Heart left ventricle (tissue), 16 donors: ENCODE data around the gene ENKD1. TPM values are rescaled to one million over a fixed set of nuclear protein-coding genes. Genes with fewer than 3 reads are reported as not detected.
A peak's percentile ranks its signal among the peaks of the same experiment; 100 is the strongest.

Experiments used
- ATAC-seq, 4 donors: fragments of 200-7000 bp; cut with Tn5 transposase; one replicate each; pipeline ENCODE4 v1.9.1; 2020 to 2022; ENCODE audit warnings: moderate library complexity in 4 of 4, mild to moderate bottlenecking in 3 of 4, moderate number of reproducible peaks in 1 of 4
- DNase-seq, 5 donors: peaks; one replicate each; pipeline ENCODE4 v3.0.0-alpha.2; 2020
- H3K27ac ChIP-seq, 12 donors: fragments of 200-600 bp; sonication (generic) in 4 of 12; one replicate each; pipeline versions ENCODE4 v1.5.0 to v1.8.0; 2016 to 2022; ENCODE audit warnings: mild to moderate bottlenecking in 2 of 12
- H3K27me3 ChIP-seq, 9 donors: fragments of 200-600 bp; sonication (generic) in 2 of 9; one replicate each; pipeline versions ENCODE4 v1.5.1 to v1.8.0; 2016 to 2022; ENCODE audit warnings: mild to moderate bottlenecking in 3 of 9
- H3K36me3 ChIP-seq, 9 donors: fragments of 200-600 bp; sonication (generic) in 2 of 9; one replicate each; pipeline versions ENCODE4 v1.5.0 to v1.8.0; 2018 to 2022; ENCODE audit warnings: mild to moderate bottlenecking in 2 of 9
- H3K4me1 ChIP-seq, 12 donors: fragments of 200-600 bp; sonication (generic) in 4 of 12; one replicate each; pipeline versions ENCODE4 v1.5.0 to v1.8.0; 2016 to 2022; ENCODE audit warnings: mild to moderate bottlenecking in 3 of 12
- H3K4me3 ChIP-seq, 12 donors: fragments of 200-600 bp; sonication (generic) in 4 of 12; one replicate each; pipeline versions ENCODE4 v1.5.0 to v1.8.0; 2017 to 2022; ENCODE audit warnings: mild to moderate bottlenecking in 9 of 12, moderate library complexity in 4 of 12
- H3K9me3 ChIP-seq, 12 donors: fragments of 200-600 bp; sonication (generic) in 4 of 12; one replicate each; pipeline versions ENCODE4 v1.5.0 to v1.8.0; 2016 to 2022; ENCODE audit warnings: mild to moderate bottlenecking in 1 of 12
- CTCF ChIP-seq, 12 donors: fragments of 200-600 bp; sonication (generic) in 4 of 12; IDR thresholded peaks; one replicate each; pipeline versions ENCODE4 v1.5.0 to v1.8.0; 2018 to 2022; ENCODE audit warnings: antibody characterized with exemption in 12 of 12, mild to moderate bottlenecking in 5 of 12
- POLR2A ChIP-seq, 2 donors: fragments of 450-650 bp; IDR thresholded peaks; one replicate each; pipeline ENCODE4 v1.6.1; 2017; ENCODE audit warnings: antibody characterized with exemption in 2 of 2, mild to moderate bottlenecking in 2 of 2, moderate library complexity in 2 of 2
- WGBS, 4 donors: extraction: QIAGEN DNeasy Blood & Tissue Kit in 2 of 4; methylation state at CpG; one replicate each; pipeline versions ENCODE4 v1.1.5 to v1.1.7; 2013 to 2018; 5-methylcytosine and 5-hydroxymethylcytosine counted together
- intact Hi-C, 10 donors: fragments of 100-400 bp; cut with DNase I; formaldehyde crosslinking; loops; one replicate each; pipeline versions ENCODE4 v1.11.1 to v1.14.2; 2022
- polyA plus RNA-seq, 2 donors: library from polyadenylated mRNA; stranded (reverse); fragments of 200-250 nt; gene quantifications; one replicate each; pipeline ENCODE4 v1.2.3, GENCODE V29; 2013
- total RNA-seq, 9 donors: library from RNA; depleted of rRNA in 2 of 9; stranded (reverse); fragments of >200 nt in 2 of 9; fragmentation: NEBNext Ultra II Directional in 3 of 9; extraction: Animal tissue kit (Norgen Biotek cat#: 25700) in 3 of 9; gene quantifications; one replicate each; pipeline versions ENCODE4 v1.1.0 to v1.2.4, GENCODE V29; 2016 to 2023
- donor health status: ischemic (EF 13 %, LVEDD 7.1; RV severe dilation, severe dysfunction).
- donor health status: healthy with polysubstance abuse.
- donor health status: DM: no; HTN: yes; CAD: no.
- donor health status: DM: no; HTN: no; CAD: no.
- donor health status: ischemic (EF 25% LVEDD 6.9; RV normal size, moderate dysfunction).
- donor health status: ischemic (EF 25% LVEDD 5.7; RV mildly dilated, moderate dysfunction).
- donor health status: healthy.
- donor health status: DM: yes; HTN: yes; CAD: no.
- donor health status: ischemic (EF 35%, LVEDD 5.7; RV mildly dilated, moderate dysfunction).
- donor health status: nonischemic (EF 11% LVEDD 7.7; RV severe dilation, severe dysfunction).
- donor health status: DM: yes; HTN: yes; CAD: no.
- donor health status: PGD.
- donor health status: ischemic (EF 29% LVEDD 5.4; RV normal size, mild dysfunction).
- donor health status: nonischemic (EF 23%, LVEDD 6.1; RV moderate dilation, normal function).

Gene ENKD1
- total and polyA plus RNA-seq, 11 donors: 7.6 to 26.9 (median 10.6) TPM

- intact Hi-C loops: loop anchor here in 1 of 10 donors (10.0 kb wide), 1 partner anchor 172 kb away; no protein-coding TSS in a partner anchor
- peaks cover 4 to 42% (median 34%) of the 10 kb centered on the region in 12 donors for H3K4me1 ChIP-seq
- DNase-seq (peak in 1 of 5 donors; percentile 9), ATAC-seq (no peak)
- H3K27me3 ChIP-seq: no peaks in the 10 kb centered on the region
- peaks cover 0 to 21% (median 0%) of the 10 kb centered on the region in 9 donors for H3K36me3 ChIP-seq
- H3K9me3 ChIP-seq: no peaks in the 10 kb centered on the region
- H3K4me3 ChIP-seq: no peak overlapping the region
- TF ChIP-seq CTCF (IDR thresholded peaks at IDR 0.05): no peak
- no peak for TF ChIP-seq POLR2A (IDR thresholded peaks at IDR 0.05)
- no peak overlapping the region for H3K27ac ChIP-seq
These were observed 3.9 kb downstream of the ENKD1 start for GRCh38 chr16:67662653-67663010.

DNA sequence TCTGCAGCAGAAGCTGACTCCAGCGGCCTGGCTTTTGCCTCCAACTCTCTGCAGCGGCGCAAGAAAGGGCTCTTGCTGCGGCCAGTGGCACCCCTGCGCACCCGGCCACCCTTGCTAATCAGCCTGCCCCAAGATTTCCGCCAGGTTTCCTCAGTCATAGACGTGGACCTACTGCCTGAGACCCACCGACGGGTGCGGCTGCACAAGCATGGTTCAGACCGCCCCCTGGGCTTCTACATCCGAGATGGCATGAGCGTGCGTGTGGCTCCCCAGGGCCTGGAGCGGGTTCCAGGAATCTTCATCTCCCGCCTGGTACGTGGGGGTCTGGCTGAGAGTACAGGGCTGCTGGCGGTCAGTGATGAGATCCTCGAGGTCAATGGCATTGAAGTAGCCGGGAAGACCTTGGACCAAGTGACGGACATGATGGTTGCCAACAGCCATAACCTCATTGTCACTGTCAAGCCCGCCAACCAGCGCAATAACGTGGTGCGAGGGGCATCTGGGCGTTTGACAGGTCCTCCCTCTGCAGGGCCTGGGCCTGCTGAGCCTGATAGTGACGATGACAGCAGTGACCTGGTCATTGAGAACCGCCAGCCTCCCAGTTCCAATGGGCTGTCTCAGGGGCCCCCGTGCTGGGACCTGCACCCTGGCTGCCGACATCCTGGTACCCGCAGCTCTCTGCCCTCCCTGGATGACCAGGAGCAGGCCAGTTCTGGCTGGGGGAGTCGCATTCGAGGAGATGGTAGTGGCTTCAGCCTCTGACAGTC is 4.5 kb downstream of the ENKD1 start:
- H3K27ac ChIP-seq: no peak overlapping the region
- intact Hi-C loops: loop anchor here in 2 of 10 donors (2.0 to 10.0 kb wide), 2 partner anchors 99 to 173 kb away; partner anchors contain the start of gene CTCF (in 1 of the 2)
- peaks cover 0 to 21% (median 0%) of the 10 kb centered on the region in 9 donors for H3K36me3 ChIP-seq
- no peak overlapping the region for H3K4me3 ChIP-seq
- ATAC-seq (no peak), DNase-seq (peak in 2 of 5 donors; percentile 17 to 29)
- no peaks in the 10 kb centered on the region for H3K27me3 ChIP-seq
- H3K4me1 ChIP-seq: peaks cover 4 to 36% (median 29%) of the 10 kb centered on the region in 12 donors
- H3K9me3 ChIP-seq: no peaks in the 10 kb centered on the region
- 91 to 95% (median 95%) methylated on average over 12 to 34 of the region's 34 CpGs for WGBS, 4 donors
- TF ChIP-seq CTCF (IDR thresholded peaks at IDR 0.05) (no peak), POLR2A (IDR thresholded peaks at IDR 0.05) (no peak)

DNA sequence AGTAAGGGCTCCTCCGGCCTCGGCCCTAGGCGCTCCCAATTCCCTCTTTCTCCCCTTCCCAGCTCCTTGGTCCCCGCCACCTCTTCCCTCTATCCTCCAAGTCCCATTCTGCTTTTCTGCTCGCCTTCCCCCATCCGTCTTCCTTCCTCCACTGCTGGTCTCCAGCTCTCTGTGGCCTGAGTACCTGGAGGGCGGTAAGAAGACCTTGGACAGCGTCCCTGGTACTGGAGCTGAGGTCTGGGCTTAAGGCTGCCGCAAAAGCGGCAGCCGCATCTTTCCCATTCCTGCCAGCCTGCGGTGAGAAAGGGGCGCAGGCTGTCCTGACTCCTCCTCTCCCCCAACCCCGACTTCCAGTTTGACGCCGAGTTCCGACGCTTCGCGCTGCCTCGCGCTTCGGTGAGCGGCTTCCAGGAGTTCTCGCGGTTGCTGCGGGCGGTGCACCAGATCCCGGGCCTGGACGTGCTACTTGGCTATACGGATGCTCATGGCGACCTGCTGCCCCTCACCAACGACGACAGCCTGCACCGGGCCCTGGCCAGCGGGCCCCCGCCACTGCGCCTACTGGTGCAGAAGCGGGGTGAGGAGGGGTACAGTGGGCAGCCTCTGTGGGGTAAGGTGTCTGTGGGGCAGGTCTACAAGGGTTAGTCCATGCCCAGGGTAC is 5.3 kb downstream of the ENKD1 start:
- Histone ChIP-seq H3K27me3 (no peaks in the 10 kb centered on the region), H3K36me3 (peaks cover 0 to 23% (median 0%) of the 10 kb centered on the region in 9 donors), H3K4me3 (peak overlapping the region in 11 of 12 donors; percentile 73 to 97 (median 84)), H3K27ac (peak overlapping the region in 11 of 12 donors; percentile 50 to 97 (median 84)), H3K4me1 (peaks cover 4 to 32% (median 25%) of the 10 kb centered on the region in 12 donors), H3K9me3 (no peaks in the 10 kb centered on the region)
- DNase-seq: peak in 2 of 5 donors; percentile 27 to 34
- 12 to 19% (median 15%) methylated on average over 31 to 39 of the region's 39 CpGs for WGBS, 4 donors
- ATAC-seq: no peak
- TF ChIP-seq POLR2A (IDR thresholded peaks at IDR 0.05): no peak
- TF ChIP-seq CTCF (IDR thresholded peaks at IDR 0.05): no peak
- intact Hi-C loops: loop anchor here in 2 of 10 donors (2.0 to 10.0 kb wide), 2 partner anchors 98 to 174 kb away; partner anchors contain the start of gene CTCF (in 1 of the 2)

DNA sequence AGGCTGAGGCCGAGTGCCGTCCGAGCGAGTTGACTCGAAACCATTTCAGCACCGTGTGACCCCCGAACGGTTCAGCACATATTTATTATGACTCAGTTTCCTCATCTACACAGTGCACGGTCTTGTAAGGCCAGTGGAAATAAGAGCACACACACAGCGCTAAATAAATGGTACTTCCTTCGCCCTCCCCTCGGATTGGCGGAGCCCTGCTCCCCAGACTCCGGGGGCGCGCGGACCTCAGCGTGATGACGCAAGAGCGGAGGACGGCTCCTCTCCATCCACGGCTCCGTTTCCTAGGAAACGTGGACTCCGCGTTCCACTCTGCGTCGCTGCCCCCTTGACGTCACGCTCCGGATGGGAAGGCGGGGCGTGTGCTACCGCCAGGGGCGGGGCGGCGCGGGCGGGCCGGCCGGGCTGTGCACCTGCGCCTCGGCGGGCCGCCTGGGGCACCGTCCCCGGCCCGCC is 6.0 kb downstream of the ENKD1 start, which contains the start of gene PARD6A:
PARD6A (plus strand) TSS at position 397 of the 465 bp plus-strand sequence. CDS start 79 bp downstream, outside the sequence.
- H3K4me3 ChIP-seq: peak within 1 kb of the TSS; percentile 73 to 97 (median 82)
- TF ChIP-seq CTCF (IDR thresholded peaks at IDR 0.05): peak in 3 of 12 donors; percentile 14 to 21 (median 15)
- peak in 1 of 2 donors; percentile 0 for TF ChIP-seq POLR2A (IDR thresholded peaks at IDR 0.05)
- peaks cover 0 to 5% (median 0%) of the 10 kb centered on the region in 9 donors for H3K27me3 ChIP-seq
- peak within 1 kb of the TSS; percentile 80 to 97 (median 93) for H3K27ac ChIP-seq
- peak; percentile 96 to 98 (median 97) for DNase-seq
- H3K36me3 ChIP-seq: peaks cover 0 to 23% (median 0%) of the 10 kb centered on the region in 9 donors
- peak; percentile 84 to 95 (median 87) for ATAC-seq
- H3K9me3 ChIP-seq: no peaks in the 10 kb centered on the region
- intact Hi-C loops: loop anchor here in 3 of 10 donors (1.0 to 10.0 kb wide), 3 partner anchors 98 to 174 kb away; partner anchors contain the start of gene CTCF (in 2 of the 3)
- WGBS, 4 donors: 0 to 1% (median 1%) methylated on average over 13 to 48 of the region's 48 CpGs
- H3K4me1 ChIP-seq: peaks cover under 1 to 26% (median 20%) of the 10 kb centered on the region in 12 donors
